PFSK-1 (cell line): ENCODE data around the gene CNTNAP2.

Experiments used
- FOXP2 ChIP-seq: optimal IDR thresholded peaks from 2 replicates; pipeline ENCODE3; 2011; ENCODE audit warnings: borderline replicate concordance, control low read depth, inconsistent platforms; ENCODE audit not compliant: insufficient read depth; ENCODE audit errors: extremely low read length, extremely low read depth
- POLR2AphosphoS5 ChIP-seq: IDR thresholded peaks from 2 replicates; pipeline ENCODE4 v1.6.1; 2012; ENCODE audit warnings: low read depth, mild to moderate bottlenecking, control low read depth, low read length, moderate library complexity
- SIN3A ChIP-seq: IDR thresholded peaks from 2 replicates; pipeline ENCODE4 v1.6.1; 2012; ENCODE audit warnings: mild to moderate bottlenecking, low read length, moderate library complexity, borderline replicate concordance; ENCODE audit not compliant: insufficient read depth
- TAF1 ChIP-seq: IDR thresholded peaks from 2 replicates; pipeline ENCODE4 v1.6.1; 2012; ENCODE audit warnings: low read length, control low read depth, borderline replicate concordance; ENCODE audit not compliant: insufficient read depth
- TF ChIP-seq, protein P1 (sequence below), 2 experiments: IDR thresholded peaks; 2 replicates each; pipeline versions ENCODE4 v1.6.1 to v1.8.0; 2011 to 2012; ENCODE audit warnings: low read depth in 2 of 2, low read length in 2 of 2, control low read depth in 1 of 2, inconsistent platforms in 1 of 2, mild to moderate bottlenecking in 1 of 2, moderate library complexity in 1 of 2; ENCODE audit not compliant: insufficient read depth in 1 of 2

Gene CNTNAP2

DNA sequence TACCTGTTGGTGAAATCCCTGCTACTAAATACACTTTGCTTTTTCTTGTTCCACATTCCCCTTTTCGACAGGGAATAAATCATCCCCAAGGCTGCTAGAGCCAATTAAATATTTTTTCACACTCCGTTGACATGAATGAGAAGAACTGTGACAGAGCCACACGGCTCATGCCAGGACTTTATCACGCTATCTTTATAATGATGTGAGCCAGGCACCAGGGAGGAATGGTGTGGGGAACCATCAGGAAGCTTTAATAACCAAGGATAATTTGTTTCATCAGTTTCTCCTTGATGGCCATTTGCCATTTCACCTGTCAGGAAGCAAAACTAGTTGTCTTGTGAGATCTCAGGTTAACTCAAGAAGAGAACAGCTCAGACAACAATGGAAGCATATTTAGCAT, 2280.9 kb downstream of the CNTNAP2 start:
- no peak for TF ChIP-seq POLR2AphosphoS5
- no peak for TF ChIP-seq TAF1
- TF ChIP-seq SIN3A, result no peak
- TF ChIP-seq, protein P1, sequence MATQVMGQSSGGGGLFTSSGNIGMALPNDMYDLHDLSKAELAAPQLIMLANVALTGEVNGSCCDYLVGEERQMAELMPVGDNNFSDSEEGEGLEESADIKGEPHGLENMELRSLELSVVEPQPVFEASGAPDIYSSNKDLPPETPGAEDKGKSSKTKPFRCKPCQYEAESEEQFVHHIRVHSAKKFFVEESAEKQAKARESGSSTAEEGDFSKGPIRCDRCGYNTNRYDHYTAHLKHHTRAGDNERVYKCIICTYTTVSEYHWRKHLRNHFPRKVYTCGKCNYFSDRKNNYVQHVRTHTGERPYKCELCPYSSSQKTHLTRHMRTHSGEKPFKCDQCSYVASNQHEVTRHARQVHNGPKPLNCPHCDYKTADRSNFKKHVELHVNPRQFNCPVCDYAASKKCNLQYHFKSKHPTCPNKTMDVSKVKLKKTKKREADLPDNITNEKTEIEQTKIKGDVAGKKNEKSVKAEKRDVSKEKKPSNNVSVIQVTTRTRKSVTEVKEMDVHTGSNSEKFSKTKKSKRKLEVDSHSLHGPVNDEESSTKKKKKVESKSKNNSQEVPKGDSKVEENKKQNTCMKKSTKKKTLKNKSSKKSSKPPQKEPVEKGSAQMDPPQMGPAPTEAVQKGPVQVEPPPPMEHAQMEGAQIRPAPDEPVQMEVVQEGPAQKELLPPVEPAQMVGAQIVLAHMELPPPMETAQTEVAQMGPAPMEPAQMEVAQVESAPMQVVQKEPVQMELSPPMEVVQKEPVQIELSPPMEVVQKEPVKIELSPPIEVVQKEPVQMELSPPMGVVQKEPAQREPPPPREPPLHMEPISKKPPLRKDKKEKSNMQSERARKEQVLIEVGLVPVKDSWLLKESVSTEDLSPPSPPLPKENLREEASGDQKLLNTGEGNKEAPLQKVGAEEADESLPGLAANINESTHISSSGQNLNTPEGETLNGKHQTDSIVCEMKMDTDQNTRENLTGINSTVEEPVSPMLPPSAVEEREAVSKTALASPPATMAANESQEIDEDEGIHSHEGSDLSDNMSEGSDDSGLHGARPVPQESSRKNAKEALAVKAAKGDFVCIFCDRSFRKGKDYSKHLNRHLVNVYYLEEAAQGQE (IDR thresholded peaks at IDR 0.05; ENCODE audit: insufficient read depth in 1 of 2, low read depth in 2 of 2, low read length in 2 of 2), result no peak
- no peak for TF ChIP-seq FOXP2

- TF ChIP-seq TAF1 (no peak), SIN3A (no peak), FOXP2 (no peak), POLR2AphosphoS5 (no peak)
- TF ChIP-seq, protein P1 (IDR thresholded peaks at IDR 0.05; ENCODE audit: insufficient read depth in 1 of 2, low read depth in 2 of 2, low read length in 2 of 2), result no peak
Observed at GRCh38 chr7:148397985-148398384, 2281.4 kb downstream of the CNTNAP2 start.

- TF ChIP-seq, protein P1 (IDR thresholded peaks at IDR 0.05; ENCODE audit: insufficient read depth in 1 of 2, low read depth in 2 of 2, low read length in 2 of 2), result no peak
- TF ChIP-seq SIN3A (no peak), POLR2AphosphoS5 (no peak), FOXP2 (no peak)
Observed at GRCh38 chr7:148398844-148399365, 2282.3 kb downstream of the CNTNAP2 start.

DNA sequence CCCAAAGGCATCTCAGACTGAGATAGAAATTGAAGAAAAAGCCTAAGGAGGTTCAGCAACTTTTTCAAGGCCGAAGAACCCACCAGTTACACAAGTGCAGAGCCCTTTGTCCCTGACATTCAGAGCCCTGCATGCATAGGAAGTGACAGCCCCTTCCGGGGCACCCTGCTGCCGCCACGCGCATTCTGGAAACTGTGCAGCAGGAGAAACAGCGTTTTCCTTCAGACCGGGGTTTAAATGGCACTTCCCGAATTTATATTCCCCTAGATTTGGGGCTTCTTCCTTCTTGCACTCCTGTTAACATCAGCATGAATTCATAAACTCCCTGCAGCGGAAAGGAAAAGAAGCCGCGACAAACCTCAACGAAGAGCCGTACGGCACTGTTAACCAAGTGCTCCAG, 2283.5 kb downstream of the CNTNAP2 start:
- TF ChIP-seq FOXP2 (no peak), SIN3A (no peak), POLR2AphosphoS5 (no peak), TAF1 (no peak)
- TF ChIP-seq, protein P1 (IDR thresholded peaks at IDR 0.05; ENCODE audit: insufficient read depth in 1 of 2, low read depth in 2 of 2, low read length in 2 of 2), result no peak

GRCh38 chr7:148402159-148402558, 2285.6 kb downstream of the CNTNAP2 start:
- TF ChIP-seq FOXP2, result no peak
- TF ChIP-seq POLR2AphosphoS5, result no peak
- no peak for TF ChIP-seq SIN3A
- no peak for TF ChIP-seq TAF1
- TF ChIP-seq, protein P1 (IDR thresholded peaks at IDR 0.05; ENCODE audit: insufficient read depth in 1 of 2, low read depth in 2 of 2, low read length in 2 of 2), result no peak
